DOHH2 (cell line): ENCODE data around the gene MICAL2.

Experiments used
- H3F3A ChIP-seq: fragments of 200-600 bp; sonication (generic), shearing (Covaris generic); 2 replicates; pipeline ENCODE4 v1.6.0; 2016; ENCODE audit warnings: antibody characterized with exemption, mild to moderate bottlenecking; ENCODE audit not compliant: control insufficient read depth, insufficient read depth
- H3K27ac ChIP-seq: fragments of 200-600 bp; sonication (generic); 2 replicates; pipeline ENCODE4 v1.5.1; 2014; ENCODE audit warnings: low read depth, mild to moderate bottlenecking, low read length, moderate library complexity
- H3K27me3 ChIP-seq: fragments of 200-600 bp; sonication (generic); 2 replicates; pipeline ENCODE4 v1.6.1; 2014; ENCODE audit warnings: mild to moderate bottlenecking, low read length, mixed read lengths; ENCODE audit not compliant: control insufficient read depth
- H3K36me3 ChIP-seq: fragments of 200-600 bp; sonication (generic); 2 replicates; pipeline ENCODE4 v1.6.1; 2014; ENCODE audit warnings: mild to moderate bottlenecking, low read length, moderate library complexity, mixed read lengths; ENCODE audit not compliant: control insufficient read depth
- H3K4me1 ChIP-seq: fragments of 200-600 bp; sonication (generic); 2 replicates; pipeline ENCODE4 v1.6.1; 2014; ENCODE audit warnings: mild to moderate bottlenecking, low read length, mixed read lengths; ENCODE audit not compliant: control insufficient read depth
- H3K4me2 ChIP-seq: fragments of 200-600 bp; sonication (generic); 2 replicates; pipeline ENCODE4 v1.6.0; 2014; ENCODE audit warnings: mild to moderate bottlenecking, low read length, moderate library complexity
- H3K4me3 ChIP-seq: fragments of 200-600 bp; sonication (generic); 2 replicates; pipeline ENCODE4 v1.5.1; 2014; ENCODE audit warnings: mild to moderate bottlenecking, low read length, mixed read lengths
- H3K79me2 ChIP-seq: fragments of 200-600 bp; sonication (generic); 2 replicates; pipeline ENCODE4 v1.6.1; 2014; ENCODE audit warnings: mild to moderate bottlenecking, low read length, mixed read lengths; ENCODE audit not compliant: control insufficient read depth
- H3K9me2 ChIP-seq: fragments of 200-600 bp; sonication (generic); replicated peaks from 2 replicates; pipeline ENCODE4 v1.6.1; 2014; ENCODE audit warnings: mild to moderate bottlenecking, low read length, mixed read lengths; ENCODE audit not compliant: control insufficient read depth
- H3K9me3 ChIP-seq: fragments of 200-600 bp; sonication (generic); 2 replicates; pipeline ENCODE4 v1.6.1; 2014; ENCODE audit warnings: antibody characterized with exemption, low read length, mixed read lengths; ENCODE audit not compliant: control insufficient read depth, insufficient read depth
- H4K20me1 ChIP-seq: fragments of 200-600 bp; sonication (generic); 2 replicates; pipeline ENCODE4 v1.6.0; 2014; ENCODE audit warnings: low read depth, mild to moderate bottlenecking, antibody characterized with exemption, low read length, moderate library complexity; ENCODE audit not compliant: control insufficient read depth, insufficient read depth
- CTCF ChIP-seq: fragments of 200-600 bp; sonication (generic); IDR thresholded peaks from one replicate; pipeline ENCODE4 v1.5.1; 2014; ENCODE audit warnings: antibody characterized with exemption, mild to moderate bottlenecking, low read depth, low read length; ENCODE audit not compliant: poor library complexity, severe bottlenecking
- EZH2phosphoT487 ChIP-seq: fragments of 200-600 bp; sonication (generic); IDR thresholded peaks from 2 replicates; pipeline ENCODE4 v1.6.1; 2017; ENCODE audit warnings: borderline replicate concordance, mild to moderate bottlenecking, antibody characterized with exemption, low read length, moderate library complexity, mixed read lengths

The MICAL2 gene

GRCh38 chr11:12288212-12288930 is 178.0 kb downstream of the MICAL2 start:
- H3K9me3 ChIP-seq: no peaks in the 10 kb centered on the region
- no peaks in the 10 kb centered on the region for H3F3A ChIP-seq
- no peak overlapping the region for H3K27ac ChIP-seq
- TF ChIP-seq CTCF: peak; percentile 91
- no peak for TF ChIP-seq EZH2phosphoT487
- H3K36me3 ChIP-seq: no peaks in the 10 kb centered on the region
- no peaks in the 10 kb centered on the region for H3K79me2 ChIP-seq
- H3K27me3 ChIP-seq: no peaks in the 10 kb centered on the region
- no peak overlapping the region for H3K4me3 ChIP-seq
- no peaks in the 10 kb centered on the region for H4K20me1 ChIP-seq
- no peaks in the 10 kb centered on the region for H3K9me2 ChIP-seq
- H3K4me1 ChIP-seq: peaks cover 6% of the 10 kb centered on the region
- H3K4me2 ChIP-seq: no peak overlapping the region

- Histone ChIP-seq H3K27me3 (no peaks in the 10 kb centered on the region), H3F3A (no peaks in the 10 kb centered on the region), H3K27ac (no peak overlapping the region), H3K79me2 (no peaks in the 10 kb centered on the region), H3K4me3 (no peak overlapping the region), H3K4me2 (no peak overlapping the region), H4K20me1 (no peaks in the 10 kb centered on the region), H3K4me1 (peaks cover 6% of the 10 kb centered on the region), H3K9me3 (no peaks in the 10 kb centered on the region), H3K9me2 (no peaks in the 10 kb centered on the region), H3K36me3 (no peaks in the 10 kb centered on the region)
- peak; percentile 43 for TF ChIP-seq CTCF
- TF ChIP-seq EZH2phosphoT487: no peak
Measured at GRCh38 chr11:12288931-12289666, 178.7 kb downstream of the MICAL2 start.

- H3K36me3 ChIP-seq: no peaks in the 10 kb centered on the region
- H3K79me2 ChIP-seq: no peaks in the 10 kb centered on the region
- peaks cover 6% of the 10 kb centered on the region for H3K4me1 ChIP-seq
- no peak overlapping the region for H3K4me2 ChIP-seq
- H3F3A ChIP-seq: no peaks in the 10 kb centered on the region
- no peak overlapping the region for H3K4me3 ChIP-seq
- no peaks in the 10 kb centered on the region for H3K27me3 ChIP-seq
- no peak for TF ChIP-seq CTCF
- no peak for TF ChIP-seq EZH2phosphoT487
- H3K9me3 ChIP-seq: no peaks in the 10 kb centered on the region
- no peaks in the 10 kb centered on the region for H3K9me2 ChIP-seq
- no peak overlapping the region for H3K27ac ChIP-seq
- no peaks in the 10 kb centered on the region for H4K20me1 ChIP-seq
Measured at GRCh38 chr11:12289667-12290476, 179.5 kb downstream of the MICAL2 start.
